Stimulated activated CD8-positive, alpha-beta memory T cell treated with anti-CD3 and anti-CD28 coated beads, Interleukin-2, amount 100 ng/mL, for 1 hour (primary cell): Measurements from ENCODE around the gene PAPPA.

ENCODE experiments used
- DNase-seq, 2 donors: peaks; one replicate each; pipeline ENCODE4 v3.0.0-alpha.2; 2020; ENCODE audit warnings: low read depth in 2 of 2

The PAPPA gene

GRCh38 chr9:116316246-116316645 lies 162.7 kb downstream of the PAPPA start:
- DNase-seq = no peak

- DNase-seq = no peak
Measured at GRCh38 chr9:116317503-116317902, 163.9 kb downstream of the PAPPA start.

- DNase-seq = no peak
Measured at GRCh38 chr9:116318468-116319374, 165.1 kb downstream of the PAPPA start.

- DNase-seq = no peak
Measured at GRCh38 chr9:116319480-116319879, 165.9 kb downstream of the PAPPA start.

GRCh38 chr9:116320290-116320689 lies 166.7 kb downstream of the PAPPA start:
- DNase-seq = no peak

GRCh38 chr9:116322521-116322920 lies 168.9 kb downstream of the PAPPA start:
- DNase-seq = no peak

DNA sequence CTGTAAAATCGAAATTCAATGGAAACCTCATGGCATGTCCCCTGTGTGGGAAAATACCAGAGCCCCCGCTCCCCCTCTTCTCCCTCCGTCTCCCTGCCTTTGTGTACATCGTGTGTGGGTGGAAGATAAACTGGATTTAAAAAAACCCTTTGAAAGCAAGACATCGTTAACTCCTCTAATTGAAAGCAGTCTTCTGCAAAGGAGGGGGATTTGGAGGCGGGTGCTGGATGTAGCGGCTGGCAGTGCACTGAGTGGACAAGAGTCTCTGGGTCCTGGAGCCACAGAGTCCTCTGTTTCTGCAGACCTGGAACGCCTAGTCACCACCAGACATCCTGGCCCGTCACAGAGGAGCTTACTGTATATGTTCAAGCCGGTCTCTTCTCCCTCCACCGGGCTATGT lies 169.4 kb downstream of the PAPPA start:
- no peak for DNase-seq

DNA sequence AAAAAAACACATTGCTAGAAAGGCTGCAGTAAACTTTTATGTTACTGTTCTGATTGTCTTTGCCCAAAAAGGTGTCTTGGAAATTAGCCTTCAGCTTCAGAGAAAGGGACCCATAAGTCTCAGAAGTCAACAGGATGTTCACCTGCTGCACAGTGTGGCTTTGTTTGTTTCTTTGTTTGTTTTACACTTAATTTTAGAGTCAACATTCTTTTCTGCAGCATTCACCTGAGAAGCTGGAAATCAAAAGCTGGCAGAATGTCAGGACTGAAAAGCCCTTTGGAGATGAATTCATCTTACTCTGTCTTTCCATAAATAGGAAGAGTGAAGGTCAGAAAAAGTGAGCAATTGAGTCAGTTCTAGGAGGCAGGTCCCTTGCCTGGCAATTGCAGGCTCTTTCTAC lies 170.0 kb downstream of the PAPPA start:
- DNase-seq = no peak

DNA sequence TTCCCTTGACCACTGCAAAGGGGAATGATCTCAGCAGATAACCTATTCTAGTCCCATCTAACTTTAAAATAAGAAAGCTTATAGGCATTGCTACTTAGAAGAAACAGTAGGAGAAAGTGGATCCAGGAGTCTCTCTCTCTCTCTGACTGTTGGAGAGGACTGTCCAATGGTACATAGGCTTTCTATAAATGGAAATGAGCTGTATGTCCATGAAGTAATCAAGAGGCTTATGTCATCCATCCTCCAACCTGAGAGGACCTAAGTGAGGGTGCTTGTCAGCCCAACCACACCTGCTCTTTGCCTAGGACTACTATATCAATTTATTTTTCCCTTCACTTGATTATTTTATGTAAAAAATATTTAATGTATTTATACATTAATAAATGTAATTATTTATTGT lies 172.3 kb downstream of the PAPPA start:
- no peak for DNase-seq

DNA sequence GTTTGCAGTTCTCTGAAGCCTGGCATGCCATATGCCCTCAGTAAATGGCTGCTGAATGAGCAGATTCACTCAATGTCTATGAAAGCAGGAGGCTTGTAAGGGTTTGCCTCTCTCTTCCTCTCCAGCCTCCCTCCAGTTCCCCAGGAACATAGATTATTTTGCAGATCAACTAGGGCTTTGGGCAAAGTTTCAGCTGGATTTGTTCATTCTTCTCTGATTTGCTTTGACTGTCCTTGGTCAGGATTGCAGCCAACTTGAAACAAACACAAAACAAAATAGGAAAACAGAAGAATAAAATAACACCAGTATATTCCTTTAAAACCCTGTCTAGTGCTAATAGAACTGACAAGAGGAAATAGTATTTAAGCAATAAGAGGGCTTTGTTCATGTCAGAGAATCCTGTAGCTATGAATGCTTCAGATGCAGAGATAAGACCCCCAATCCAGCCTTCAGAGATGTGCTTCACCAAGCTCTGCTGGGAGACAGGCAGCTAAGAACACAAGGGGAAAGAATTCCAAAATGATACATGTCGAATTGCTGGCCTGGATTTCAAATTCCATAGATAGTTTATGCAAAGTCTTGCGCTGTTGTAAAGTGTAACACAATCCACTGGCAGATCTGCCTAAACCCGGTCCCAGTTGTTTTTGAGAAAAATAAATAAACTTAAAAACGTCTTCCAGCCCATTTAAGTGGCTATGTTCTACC lies 174.3 kb downstream of the PAPPA start:
- no peak for DNase-seq

DNA sequence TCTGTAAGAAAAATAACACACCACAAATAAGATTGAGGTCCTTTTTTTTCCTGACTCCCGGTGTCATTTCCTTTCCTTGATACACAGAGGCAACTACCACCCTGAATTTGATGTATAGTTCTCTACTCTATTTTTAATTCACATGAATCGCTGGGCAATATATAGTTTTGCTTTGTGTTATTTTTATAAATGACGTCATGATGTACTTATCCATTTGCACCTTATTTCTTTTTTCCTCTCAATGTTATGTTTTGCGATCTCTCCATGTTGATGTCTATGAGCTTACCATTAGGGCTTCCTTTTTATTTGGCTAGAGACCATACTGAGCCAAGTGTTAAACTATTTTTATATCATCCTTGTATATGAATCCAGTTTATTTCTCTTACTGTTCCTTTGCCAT lies 175.9 kb downstream of the PAPPA start:
- no peak for DNase-seq

DNA sequence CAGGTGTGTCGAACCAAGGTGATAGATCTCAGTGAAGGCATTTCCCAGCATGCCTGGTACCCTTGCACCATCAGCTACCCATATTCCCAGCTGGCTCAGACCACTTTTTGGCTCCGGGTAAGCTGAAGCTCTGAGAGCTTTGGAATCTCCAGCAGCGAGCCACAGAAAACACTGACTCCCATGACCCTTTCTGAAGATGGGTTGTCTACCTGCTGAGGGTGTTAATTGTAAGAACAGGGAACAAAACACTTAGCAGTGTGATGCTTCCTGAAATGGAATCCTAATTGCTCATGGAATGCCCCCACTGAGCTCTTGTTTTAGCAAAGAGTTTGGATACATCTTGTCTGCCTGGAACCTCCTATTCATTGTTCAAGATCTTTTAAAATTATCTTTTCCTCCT lies 177.7 kb downstream of the PAPPA start:
- no peak for DNase-seq

- no peak for DNase-seq
Measured at GRCh38 chr9:116332090-116332489, 178.5 kb downstream of the PAPPA start.

DNA sequence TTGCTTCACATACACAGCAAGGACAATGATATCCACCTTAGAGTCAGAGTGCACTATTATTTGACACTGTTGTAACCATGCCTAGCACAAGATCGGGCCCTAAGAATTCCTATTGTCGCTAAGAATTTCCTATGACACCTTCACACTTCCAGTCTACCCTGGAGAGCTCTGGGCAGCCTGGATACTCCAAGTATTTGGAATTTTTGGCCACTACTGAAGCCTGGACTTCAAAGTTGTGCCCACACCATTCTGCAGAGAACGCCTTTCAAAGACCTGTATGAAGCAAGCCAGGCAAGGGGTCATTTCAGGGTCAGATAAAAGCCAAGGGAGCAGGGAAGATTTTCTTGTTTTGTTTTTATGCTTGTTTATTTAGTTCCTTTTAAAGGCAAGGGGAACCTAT lies 179.7 kb downstream of the PAPPA start:
- no peak for DNase-seq

- DNase-seq = no peak
Measured at GRCh38 chr9:116334546-116335150, 181.1 kb downstream of the PAPPA start.

- DNase-seq = no peak
Measured at GRCh38 chr9:116335392-116335791, 181.8 kb downstream of the PAPPA start.

GRCh38 chr9:116336133-116336862 lies 182.7 kb downstream of the PAPPA start:
- DNase-seq = no peak

DNA sequence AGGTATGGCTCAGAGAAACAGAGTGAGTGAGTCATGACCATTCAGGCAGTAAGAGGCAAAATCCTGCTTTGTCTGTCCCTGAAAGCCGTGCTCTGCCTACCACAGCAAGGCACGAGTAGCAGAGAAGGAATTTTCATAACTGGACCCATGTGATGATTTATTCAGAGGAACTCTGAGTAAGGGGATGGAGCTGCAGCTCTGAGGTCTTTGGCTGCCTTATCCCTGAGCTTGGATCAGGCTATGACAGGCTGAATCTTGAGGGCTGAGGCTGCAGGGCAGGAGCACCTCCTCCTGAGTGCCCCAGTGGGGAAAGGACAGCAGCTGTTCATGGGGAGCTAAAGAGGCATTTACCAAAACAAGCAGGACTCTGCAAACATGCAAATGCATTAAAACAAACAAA lies 183.4 kb downstream of the PAPPA start:
- DNase-seq = no peak

GRCh38 chr9:116340270-116340669 lies 186.7 kb downstream of the PAPPA start:
- DNase-seq = no peak

- no peak for DNase-seq
Measured at GRCh38 chr9:116342061-116342460, 188.5 kb downstream of the PAPPA start.

GRCh38 chr9:116342941-116343340 lies 189.3 kb downstream of the PAPPA start:
- DNase-seq = no peak

DNA sequence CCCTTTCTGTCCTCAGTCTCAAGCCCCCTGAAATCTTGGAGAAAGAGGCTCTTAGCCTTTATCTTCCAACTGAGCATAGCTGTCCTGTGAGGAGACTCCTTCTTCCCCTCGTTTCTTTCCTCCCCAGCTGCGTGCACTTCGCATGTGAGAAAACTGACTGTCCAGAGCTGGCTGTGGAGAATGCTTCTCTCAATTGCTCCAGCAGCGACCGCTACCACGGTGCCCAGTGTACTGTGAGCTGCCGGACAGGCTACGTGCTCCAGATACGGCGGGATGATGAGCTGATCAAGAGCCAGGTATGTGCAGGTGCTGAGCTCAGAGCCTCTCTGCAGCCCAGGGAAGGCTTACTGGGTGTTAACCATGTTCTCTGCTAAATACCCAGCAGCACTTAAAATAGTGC lies 190.8 kb downstream of the PAPPA start:
- no peak for DNase-seq
